Fibroblast of mammary gland (primary cell): ENCODE measurements around the gene MNX1.
A peak's percentile ranks its signal among the peaks of the same experiment; 100 is the strongest.

ENCODE experiments used
- DNase-seq: peaks from one replicate; pipeline ENCODE4 v3.0.0-alpha.2; 2010; ENCODE audit warnings: low read depth
- H3K4me3 ChIP-seq: 2 replicates; pipeline ENCODE4 v1.5.1; 2011; ENCODE audit warnings: low read depth, mild to moderate bottlenecking, low read length, moderate library complexity; ENCODE audit not compliant: control insufficient read depth
- CTCF ChIP-seq: conservative IDR thresholded peaks from 2 replicates; pipeline ENCODE4 v1.5.1; 2011; ENCODE audit warnings: low read depth, low read length, inconsistent platforms; ENCODE audit not compliant: control insufficient read depth, insufficient read depth

MNX1 gene

GRCh38 chr7:157043745-157044144 is 33.3 kb upstream of the MNX1 start:
- TF ChIP-seq CTCF: no peak
- peak; percentile 86 for DNase-seq
- H3K4me3 ChIP-seq: peak overlapping the region; percentile 6

DNA sequence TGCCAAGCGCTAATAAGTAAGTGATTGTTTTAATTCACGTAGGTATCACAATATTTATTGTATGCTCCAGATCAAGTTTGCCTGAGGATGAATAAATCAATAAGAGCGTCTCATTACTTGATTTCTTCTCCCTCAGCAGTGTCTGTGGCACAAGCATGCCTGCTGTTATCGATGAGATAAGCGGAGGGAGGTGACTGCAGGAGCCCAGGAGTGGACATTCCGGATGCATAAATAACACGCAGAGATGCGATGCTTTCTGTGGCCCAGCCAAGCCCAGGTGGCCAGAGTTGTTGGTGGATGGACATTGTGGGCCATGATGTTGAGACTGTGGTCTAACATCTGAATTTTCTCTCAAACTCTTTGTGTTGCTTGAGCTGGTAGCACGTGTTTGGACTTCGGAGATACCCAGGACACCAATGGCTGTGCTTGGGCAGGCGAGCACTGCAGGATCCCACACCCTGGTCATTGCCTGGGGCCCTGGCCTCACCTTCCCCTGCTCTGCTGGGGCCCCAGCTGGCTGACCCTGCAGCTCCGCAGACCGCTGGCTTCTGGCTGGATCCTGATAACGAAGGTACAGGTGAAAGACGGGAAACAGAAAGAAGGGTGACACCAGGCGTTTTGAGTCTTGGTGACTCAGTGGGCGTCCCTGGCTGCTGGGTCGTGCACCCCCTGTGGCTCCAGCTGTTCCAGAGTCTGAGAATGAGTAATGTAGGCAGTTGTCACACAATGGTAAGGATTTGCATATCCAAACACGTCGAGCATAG is 31.2 kb upstream of the MNX1 start:
- DNase-seq: no peak
- H3K4me3 ChIP-seq: no peak overlapping the region
- no peak for TF ChIP-seq CTCF

GRCh38 chr7:157041004-157041403 is 30.5 kb upstream of the MNX1 start:
- no peak for TF ChIP-seq CTCF
- no peak for DNase-seq
- no peak overlapping the region for H3K4me3 ChIP-seq

GRCh38 chr7:157037635-157038034 is 27.2 kb upstream of the MNX1 start:
- DNase-seq: no peak
- H3K4me3 ChIP-seq: no peak overlapping the region
- TF ChIP-seq CTCF: no peak

DNA sequence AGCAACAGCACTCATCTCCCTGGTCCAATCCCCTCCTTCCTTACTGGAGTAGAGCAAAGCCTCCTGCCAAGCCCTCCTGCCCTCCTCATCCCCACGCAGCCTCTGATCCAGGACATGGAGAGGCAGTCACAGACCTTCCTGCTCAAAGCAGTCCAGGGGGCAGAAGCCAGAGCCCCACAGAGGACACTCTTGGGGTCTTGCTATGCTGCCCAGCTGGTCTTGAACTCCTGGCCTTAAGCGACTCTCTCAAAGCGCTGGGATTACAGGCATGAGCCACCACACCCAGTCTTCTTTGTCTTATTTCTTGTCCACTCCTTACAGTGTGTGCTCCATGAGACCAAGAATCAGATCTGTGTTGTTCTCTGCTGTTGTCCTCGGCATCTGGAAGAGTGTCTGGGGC is 26.6 kb upstream of the MNX1 start:
- DNase-seq: no peak
- no peak overlapping the region for H3K4me3 ChIP-seq
- no peak for TF ChIP-seq CTCF

- DNase-seq: no peak
- no peak for TF ChIP-seq CTCF
- no peak overlapping the region for H3K4me3 ChIP-seq
These were observed 25.5 kb upstream of the MNX1 start for GRCh38 chr7:157035979-157036378.

DNA sequence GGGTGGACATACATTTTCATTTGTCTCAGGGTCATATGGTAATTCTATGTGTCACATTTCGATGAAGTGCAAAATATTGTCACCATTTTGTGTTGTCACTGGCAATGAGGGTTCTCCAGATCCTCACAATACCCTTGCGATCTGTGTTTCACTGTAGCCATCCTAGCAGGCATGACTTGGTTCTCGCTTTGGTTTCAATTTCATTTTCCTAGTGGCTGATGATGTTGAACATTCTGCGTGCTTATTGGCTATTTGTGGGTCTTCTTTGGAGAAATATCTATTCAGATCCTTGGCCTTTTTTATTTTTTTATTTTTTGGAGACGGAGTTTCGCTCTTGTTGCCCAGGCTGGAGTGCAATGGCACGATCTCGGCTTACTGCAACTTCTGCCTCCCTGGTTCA is 24.8 kb upstream of the MNX1 start:
- no peak overlapping the region for H3K4me3 ChIP-seq
- no peak for TF ChIP-seq CTCF
- no peak for DNase-seq
